Transverse colon (tissue), 4 donors: ENCODE measurements around the gene PARP1. TPM values are rescaled to one million over a fixed set of nuclear protein-coding genes. Genes with fewer than 3 reads are reported as not detected.
A peak's percentile ranks its signal among the peaks of the same experiment; 100 is the strongest.

Source experiments
- DNase-seq: peaks from one replicate; pipeline ENCODE4 v3.0.0-alpha.2; 2019
- H3K27ac ChIP-seq, 4 donors: fragments of 200-600 bp; sonication (generic); 2 replicates each; pipeline ENCODE4 v1.5.1; 2016 to 2018; ENCODE audit warnings: inconsistent platforms in 4 of 4
- H3K27me3 ChIP-seq: fragments of 200-600 bp; sonication (generic); 2 replicates; pipeline ENCODE4 v1.5.1; 2017; ENCODE audit warnings: inconsistent platforms
- H3K36me3 ChIP-seq, 4 donors: fragments of 200-600 bp; sonication (generic); 2 replicates each; pipeline ENCODE4 v1.5.1; 2017 to 2019; ENCODE audit warnings: inconsistent platforms in 4 of 4
- H3K4me1 ChIP-seq, 4 donors: fragments of 200-600 bp; sonication (generic); 2 replicates each; pipeline ENCODE4 v1.5.1; 2017 to 2020; ENCODE audit warnings: inconsistent platforms in 4 of 4
- H3K4me3 ChIP-seq, 4 donors: fragments of 200-600 bp; sonication (generic); 1 replicate in 1 of 4; 2 replicates in 3 of 4; pipeline versions ENCODE4 v1.5.1 to v1.6.1; 2017 to 2019; ENCODE audit warnings: inconsistent platforms in 4 of 4
- H3K9me3 ChIP-seq, 2 donors: fragments of 200-600 bp; sonication (generic); 2 replicates each; pipeline ENCODE4 v1.5.1; 2017 to 2019; ENCODE audit warnings: inconsistent platforms in 2 of 2
- CTCF ChIP-seq, 5 experiments: fragments of 200-600 bp in 3 of 5; fragments of 450-650 bp in 2 of 5; sonication (generic) in 3 of 5; IDR thresholded peaks; 1 replicate in 2 of 5; 2 replicates in 3 of 5; pipeline ENCODE4 v1.5.1; 2016 to 2017; ENCODE audit warnings: antibody characterized with exemption in 5 of 5, inconsistent platforms in 3 of 5, mild to moderate bottlenecking in 2 of 5, moderate library complexity in 1 of 5
- EP300 ChIP-seq: sonication (generic); formaldehyde crosslinking; IDR thresholded peaks from one replicate; pipeline ENCODE4 v1.6.1; 2017; ENCODE audit warnings: antibody characterized with exemption, low read depth
- POLR2A ChIP-seq: fragments of 450-650 bp; IDR thresholded peaks from one replicate; pipeline ENCODE4 v1.6.1; 2016; ENCODE audit warnings: antibody characterized with exemption, mild to moderate bottlenecking, moderate library complexity
- POLR2AphosphoS5 ChIP-seq, 3 donors: sonication (generic); formaldehyde crosslinking; IDR thresholded peaks; one replicate each; pipeline ENCODE4 v1.6.1; 2016; ENCODE audit warnings: antibody characterized with exemption in 3 of 3
- WGBS, 2 donors: methylation state at CpG; one replicate each; pipeline ENCODE4 v1.1.5; 2018; ENCODE audit warnings: low coverage in 1 of 2; 5-methylcytosine and 5-hydroxymethylcytosine counted together
- in situ Hi-C, 4 donors: fragments of 200-750 bp; cut with MboI; loops; one replicate each; pipeline versions ENCODE4 v1.15.0 to v1.15.1; 2017; ENCODE audit warnings: low sequenced_read_pairs in 3 of 4, low pct_ligation_motif_present in 1 of 4, low pct_unique_long_range_greater_than_20kb in 1 of 4
- intact Hi-C: fragments of 100-400 bp; cut with DNase I; formaldehyde crosslinking; loops from one replicate; pipeline ENCODE4 v1.15.1; 2023; ENCODE audit warnings: low total_unique reads
- total RNA-seq, 4 donors: library from RNA; depleted of rRNA; stranded (reverse); fragments of >200 nt; gene quantifications; one replicate each; pipeline ENCODE4 v1.1.0, GENCODE V29; 2016

The PARP1 gene
- total RNA-seq, 4 donors from 2014 or later: 23.2 to 74.4 (median 38.0) TPM

DNA sequence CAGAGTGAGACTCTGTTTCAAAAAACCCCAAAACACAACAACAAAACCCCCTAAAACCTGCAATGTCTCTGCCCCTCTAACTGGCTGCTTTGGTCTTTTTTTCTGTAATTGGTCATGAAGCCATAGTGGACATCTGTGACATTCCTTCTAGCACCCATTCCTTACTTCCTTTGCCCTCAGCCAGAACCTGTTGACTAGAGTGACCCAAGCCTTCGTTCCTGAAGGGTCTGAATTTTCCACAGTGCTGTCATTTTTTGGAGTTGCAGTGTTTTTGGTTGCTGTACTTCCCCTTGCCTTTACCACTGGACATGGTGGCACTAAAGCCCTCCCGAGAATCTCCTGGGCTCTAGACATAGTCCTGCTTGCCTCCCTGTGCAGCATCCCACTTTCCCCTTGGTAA, 50.5 kb downstream of the PARP1 start:
- Histone ChIP-seq H3K9me3 (no peaks in the 10 kb centered on the region), H3K4me3 (no peak overlapping the region), H3K27me3 (no peaks in the 10 kb centered on the region), H3K4me1 (no peaks in the 10 kb centered on the region), H3K27ac (no peak overlapping the region), H3K36me3 (peaks cover 0 to 25% (median 7%) of the 10 kb centered on the region in 4 donors)
- 94 to 100% methylated on average over 2 of the region's 2 CpGs for whole genome bisulfite sequencing, 2 donors
- intact Hi-C loops: no loop called here
- TF ChIP-seq CTCF (IDR thresholded peaks at IDR 0.05) (no peak), POLR2A (no peak), POLR2AphosphoS5 (IDR thresholded peaks at IDR 0.05) (no peak), EP300 (no peak)
- no peak for DNase-seq
- in situ Hi-C loops: no loop called here

DNA sequence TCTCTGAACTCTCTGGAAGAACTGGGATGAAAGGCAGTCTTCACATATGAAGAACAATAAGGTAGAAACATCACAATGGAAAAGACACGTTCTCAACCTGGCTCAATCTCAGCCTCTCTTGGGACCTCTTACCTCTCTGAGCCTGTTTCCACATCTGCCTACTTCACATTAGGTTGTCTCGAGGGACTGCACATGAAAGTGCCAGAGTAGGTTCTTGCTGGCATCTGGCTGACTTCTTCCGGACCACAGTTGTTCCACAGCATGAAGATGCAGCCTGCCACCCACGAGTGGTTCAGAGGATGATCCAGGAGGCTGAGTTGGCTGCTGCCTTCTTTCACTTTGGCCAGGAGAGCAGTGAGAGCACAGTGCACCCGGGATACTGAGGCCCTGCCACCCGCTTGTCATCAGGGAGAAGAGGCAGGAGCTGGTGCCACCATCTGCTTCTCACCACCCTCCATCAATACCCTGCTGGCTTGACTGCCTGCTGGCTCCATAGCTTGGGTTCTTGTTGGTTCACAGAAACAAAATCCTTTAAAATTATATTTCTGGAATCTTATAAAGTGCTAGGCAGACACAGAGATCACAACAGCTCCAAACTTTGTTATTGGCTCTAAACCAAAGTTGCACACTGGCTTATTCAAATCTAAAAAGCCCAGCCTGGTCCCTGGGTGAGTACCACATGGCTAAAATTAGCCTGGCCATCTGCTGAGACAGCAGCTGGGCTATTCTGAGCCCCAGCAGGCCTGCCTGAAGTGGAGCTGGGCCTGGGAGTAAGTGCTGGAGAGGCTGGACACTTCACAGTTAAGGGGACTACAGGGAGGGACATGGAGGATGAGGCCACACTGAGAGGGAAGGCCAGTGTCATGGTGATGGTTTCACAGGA, 52.0 kb downstream of the PARP1 start:
- peak overlapping the region in 2 of 4 donors; percentile 10 to 52 for H3K27ac ChIP-seq

GRCh38 chr1:226355016-226355415, 52.9 kb downstream of the PARP1 start:
- Histone ChIP-seq H3K4me3 (no peak overlapping the region), H3K4me1 (peaks cover 0 to 8% (median 6%) of the 10 kb centered on the region in 4 donors), H3K27ac (peak overlapping the region in 1 of 4 donors; percentile 52), H3K36me3 (peaks cover 0 to 4% (median 0%) of the 10 kb centered on the region in 4 donors), H3K27me3 (no peaks in the 10 kb centered on the region), H3K9me3 (no peaks in the 10 kb centered on the region)
- DNase-seq: no peak
- intact Hi-C loops: no loop called here
- in situ Hi-C loops: no loop called here
- TF ChIP-seq POLR2A (no peak), EP300 (no peak), CTCF (IDR thresholded peaks at IDR 0.05) (no peak), POLR2AphosphoS5 (IDR thresholded peaks at IDR 0.05) (no peak)
- 95% methylated on average over 10 of the region's 10 CpGs; no CpG with 5 or more reads in 1 of the 2 donors for WGBS, 2 donors

More for the DNA sequence above, 52.0 kb downstream of the PARP1 start:
- H3K9me3 ChIP-seq: no peaks in the 10 kb centered on the region
- H3K27me3 ChIP-seq: no peaks in the 10 kb centered on the region
- no peak for TF ChIP-seq POLR2AphosphoS5 (IDR thresholded peaks at IDR 0.05)
- no peak for TF ChIP-seq EP300
- no peak for TF ChIP-seq POLR2A
- no peak for TF ChIP-seq CTCF (IDR thresholded peaks at IDR 0.05)
- peak; percentile 42 for DNase-seq
- in situ Hi-C loops (no loop called here), intact Hi-C loops (no loop called here)
- no peaks in the 10 kb centered on the region for H3K4me1 ChIP-seq
- H3K36me3 ChIP-seq: peaks cover 0 to 13% (median 2%) of the 10 kb centered on the region in 4 donors
- no peak overlapping the region for H3K4me3 ChIP-seq
- WGBS, 2 donors: 77 to 80% methylated on average over 1 to 6 of the region's 6 CpGs

GRCh38 chr1:226353698-226354525, 54.0 kb downstream of the PARP1 start:
- no peak for TF ChIP-seq POLR2AphosphoS5 (IDR thresholded peaks at IDR 0.05)
- H3K4me3 ChIP-seq: no peak overlapping the region
- 72 to 75% methylated on average over 10 to 15 of the region's 15 CpGs for WGBS, 2 donors
- no peaks in the 10 kb centered on the region for H3K36me3 ChIP-seq
- intact Hi-C loops: no loop called here
- H3K27ac ChIP-seq: no peak overlapping the region
- no peaks in the 10 kb centered on the region for H3K27me3 ChIP-seq
- H3K9me3 ChIP-seq: no peaks in the 10 kb centered on the region
- in situ Hi-C loops: no loop called here
- no peak for DNase-seq
- peaks cover 0 to 13% (median 10%) of the 10 kb centered on the region in 4 donors for H3K4me1 ChIP-seq
